ENCODE results near the gene SLC16A7. TPM values are rescaled to one million over a fixed set of nuclear protein-coding genes. Genes with fewer than 3 reads are reported as not detected.

The SLC16A7 gene
- total and polyA plus RNA-seq, 8 donors = 4.0 to 47.4 (median 32.0) TPM

GRCh38 chr12:59723520-59723919 lies 127.7 kb downstream of the SLC16A7 start:
- no peaks in the 10 kb centered on the region for H3K36me3 ChIP-seq
- H3K27me3 ChIP-seq = no peaks in the 10 kb centered on the region
- H3K9me3 ChIP-seq = no peaks in the 10 kb centered on the region
- intact Hi-C loops (cut with DNase I) = no loop called here
- ATAC-seq = peak; percentile 77 to 84 (median 82)
- no peak for DNase-seq
- H3K4me1 ChIP-seq = peaks cover 6 to 24% (median 23%) of the 10 kb centered on the region in 3 donors
- peak overlapping the region in 1 of 4 donors; percentile 51 for H3K27ac ChIP-seq
- no peak for FAIRE-seq
- H3K4me3 ChIP-seq = no peak overlapping the region
- WGBS, 2 donors = 27 to 28% methylated on average over 2 of the region's 2 CpGs
- no peak for TF ChIP-seq CTCF (IDR thresholded peaks at IDR 0.05)

DNA sequence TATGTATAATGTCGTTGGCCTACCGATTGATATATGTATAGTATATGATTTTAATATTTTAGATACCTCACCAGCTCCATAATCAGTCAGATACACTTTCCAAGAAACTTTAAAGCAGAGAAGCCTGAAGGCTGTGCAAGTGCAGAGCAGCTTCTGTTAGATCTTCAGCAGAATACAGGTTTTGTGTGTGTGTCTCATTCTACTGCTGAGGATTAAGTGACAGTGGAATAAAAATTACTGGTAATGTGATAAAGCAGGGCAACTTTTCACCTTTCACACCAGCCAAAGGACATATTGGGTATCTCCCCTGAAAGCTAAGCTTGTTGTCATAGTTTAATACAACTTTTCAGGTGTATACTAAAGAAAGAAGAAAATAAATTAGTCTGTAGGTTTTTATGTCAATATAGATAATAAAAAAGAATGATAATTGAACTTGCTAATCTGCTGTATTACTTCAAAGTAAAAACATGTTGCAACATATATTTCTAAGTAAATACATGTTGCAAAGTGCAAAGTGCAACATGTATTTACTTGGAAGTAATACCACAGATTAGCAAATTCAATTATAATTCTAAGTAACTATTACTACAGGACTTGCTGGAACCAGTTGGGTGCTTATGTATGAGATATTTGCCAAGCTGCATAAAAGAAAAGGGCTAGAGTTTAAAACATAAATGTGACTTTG lies 128.3 kb downstream of the SLC16A7 start:
- no peaks in the 10 kb centered on the region for H3K36me3 ChIP-seq
- no peak for FAIRE-seq
- no peak for TF ChIP-seq CTCF (IDR thresholded peaks at IDR 0.05)
- peaks cover 5 to 21% (median 17%) of the 10 kb centered on the region in 3 donors for H3K4me1 ChIP-seq
- DNase-seq = no peak
- 40 to 42% methylated on average over 2 of the region's 2 CpGs for WGBS, 2 donors
- H3K27me3 ChIP-seq = no peaks in the 10 kb centered on the region
- no peaks in the 10 kb centered on the region for H3K9me3 ChIP-seq
- no peak overlapping the region for H3K4me3 ChIP-seq
- intact Hi-C loops (cut with DNase I) = no loop called here
- peak overlapping the region in 2 of 4 donors; percentile 17 to 51 for H3K27ac ChIP-seq
- ATAC-seq = peak; percentile 64 to 81 (median 78)

DNA sequence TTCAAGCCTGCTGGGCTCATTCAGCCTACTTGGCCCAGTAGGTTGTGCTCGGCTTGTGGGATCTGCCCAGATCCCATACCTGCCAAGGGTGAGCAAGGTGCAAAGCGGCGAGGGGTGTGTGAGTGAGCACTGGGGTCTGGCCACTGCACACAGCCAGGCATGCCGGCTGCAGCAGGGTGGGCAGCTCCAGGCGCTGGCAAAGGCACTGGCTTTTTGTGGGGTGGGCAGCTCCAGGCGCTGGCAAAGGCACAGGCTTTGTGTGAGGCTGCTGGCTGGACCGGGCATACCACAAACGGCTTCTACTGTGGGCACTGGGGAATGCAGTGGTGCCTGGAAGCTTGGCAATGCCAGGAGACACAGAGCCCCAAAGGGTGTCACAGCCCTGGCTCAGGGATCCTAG lies 137.4 kb downstream of the SLC16A7 start:
- TF ChIP-seq CTCF (IDR thresholded peaks at IDR 0.05) = no peak
- peak in 2 of 6 donors; percentile 20 to 47 for DNase-seq
- no peak for FAIRE-seq
- no peak overlapping the region for H3K27ac ChIP-seq
- H3K27me3 ChIP-seq = no peaks in the 10 kb centered on the region
- intact Hi-C loops (cut with DNase I) = no loop called here
- ATAC-seq = no peak
- H3K4me1 ChIP-seq = peaks cover 5 to 14% (median 5%) of the 10 kb centered on the region in 3 donors
- WGBS, 2 donors = 97% methylated on average over 8 of the region's 8 CpGs
- no peaks in the 10 kb centered on the region for H3K9me3 ChIP-seq
- no peak overlapping the region for H3K4me3 ChIP-seq
- H3K36me3 ChIP-seq = no peaks in the 10 kb centered on the region

GRCh38 chr12:59734371-59734770 lies 138.5 kb downstream of the SLC16A7 start:
- FAIRE-seq (no peak), DNase-seq (peak in 1 of 6 donors; percentile 34), ATAC-seq (no peak)
- H3K36me3 ChIP-seq = no peaks in the 10 kb centered on the region
- no peak overlapping the region for H3K4me3 ChIP-seq
- H3K27ac ChIP-seq = no peak overlapping the region
- H3K27me3 ChIP-seq = no peaks in the 10 kb centered on the region
- TF ChIP-seq CTCF (IDR thresholded peaks at IDR 0.05) = no peak
- peaks cover 5 to 14% (median 5%) of the 10 kb centered on the region in 3 donors for H3K4me1 ChIP-seq
- intact Hi-C loops (cut with DNase I) = no loop called here
- 85 to 100% methylated on average over 1 of the region's 1 CpG for whole genome bisulfite sequencing, 2 donors
- H3K9me3 ChIP-seq = no peaks in the 10 kb centered on the region

- H3K9me3 ChIP-seq = no peaks in the 10 kb centered on the region
- WGBS, 2 donors = 95 to 98% methylated on average over 1 of the region's 1 CpG
- intact Hi-C loops (cut with DNase I) = no loop called here
- DNase-seq = no peak
- H3K4me1 ChIP-seq = peaks cover 5 to 14% (median 5%) of the 10 kb centered on the region in 3 donors
- TF ChIP-seq CTCF (IDR thresholded peaks at IDR 0.05) = no peak
- ATAC-seq = no peak
- no peaks in the 10 kb centered on the region for H3K27me3 ChIP-seq
- H3K4me3 ChIP-seq = no peak overlapping the region
- no peaks in the 10 kb centered on the region for H3K36me3 ChIP-seq
- H3K27ac ChIP-seq = no peak overlapping the region
- FAIRE-seq = no peak
Measured at GRCh38 chr12:59735231-59735630, 139.4 kb downstream of the SLC16A7 start.

Data from pancreas (tissue), 10 donors.